Hematopoietic multipotent progenitor cell treated with erythropoietin and hydrocortisone succinate and interleukin-3 and kit ligand, for 15 days (in vitro differentiated cells): ENCODE data around the gene SMAD9.

Experiments used
- DNase-seq: peaks from one replicate; pipeline ENCODE4 v3.0.0-alpha.2; 2015; ENCODE audit warnings: low spot score

The SMAD9 gene

DNA sequence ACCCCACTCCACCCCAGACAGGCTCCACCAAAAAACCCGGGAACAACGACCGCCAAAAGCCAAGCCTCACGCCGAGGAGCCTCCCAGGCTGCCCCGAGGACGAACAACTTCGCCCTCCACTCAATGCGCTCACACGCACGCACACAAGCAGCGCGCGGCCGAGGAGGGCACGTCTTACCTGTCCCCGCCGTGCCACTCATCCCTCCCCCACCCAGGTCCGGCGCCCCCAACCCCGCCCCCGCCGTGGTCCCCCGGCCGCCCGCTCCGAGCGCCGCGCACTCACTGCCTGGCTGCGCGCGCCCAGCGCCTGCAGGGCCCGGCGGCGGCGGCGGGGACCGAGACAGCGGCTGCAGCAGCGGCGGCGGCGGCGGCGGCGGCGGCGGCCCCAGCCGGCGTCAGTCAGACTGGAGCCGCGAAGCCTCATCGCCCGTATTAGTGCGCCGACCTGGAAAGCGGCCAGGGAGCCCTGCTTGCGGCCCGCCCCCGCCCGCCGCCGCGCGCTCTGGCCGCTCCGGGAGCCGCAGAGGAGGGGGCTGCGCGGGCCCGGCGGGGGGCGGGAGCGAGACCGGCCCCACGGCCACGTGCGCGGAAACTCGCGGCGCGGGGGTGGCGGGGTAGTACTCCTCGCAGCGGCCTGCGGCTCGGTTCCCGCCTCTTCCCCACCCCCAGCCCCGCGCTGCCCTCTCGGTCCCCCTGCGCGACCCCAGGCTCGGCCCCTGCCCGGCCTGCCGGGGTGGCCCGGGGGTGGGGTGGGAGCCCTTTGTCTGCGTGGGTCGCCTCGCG, at the start of gene SMAD9:
Gene SMAD9, minus strand, starts transcription at position 406 of the 783 bp plus-strand sequence. CDS start 40,549 bp downstream, outside the sequence.
- DNase-seq = no peak

DNA sequence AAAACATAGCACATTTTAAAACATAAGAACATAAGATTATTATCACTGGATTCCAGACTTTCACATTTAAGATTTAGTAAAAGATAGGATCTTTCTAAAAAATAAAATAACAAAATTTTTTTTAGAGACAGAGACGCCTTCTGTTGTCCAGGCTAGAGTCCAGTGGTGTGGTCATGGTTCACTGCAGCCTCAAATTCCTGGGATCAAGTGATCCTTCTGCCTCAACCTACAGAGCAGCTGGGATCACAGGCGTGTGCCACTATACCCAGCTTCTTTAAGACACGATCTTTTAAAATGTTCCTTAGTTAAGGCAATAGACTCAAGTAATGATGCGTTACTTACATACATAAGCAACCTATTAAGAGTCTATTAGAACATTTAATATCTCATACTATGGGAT, 46.4 kb upstream of the SMAD9 start:
- no peak for DNase-seq

DNA sequence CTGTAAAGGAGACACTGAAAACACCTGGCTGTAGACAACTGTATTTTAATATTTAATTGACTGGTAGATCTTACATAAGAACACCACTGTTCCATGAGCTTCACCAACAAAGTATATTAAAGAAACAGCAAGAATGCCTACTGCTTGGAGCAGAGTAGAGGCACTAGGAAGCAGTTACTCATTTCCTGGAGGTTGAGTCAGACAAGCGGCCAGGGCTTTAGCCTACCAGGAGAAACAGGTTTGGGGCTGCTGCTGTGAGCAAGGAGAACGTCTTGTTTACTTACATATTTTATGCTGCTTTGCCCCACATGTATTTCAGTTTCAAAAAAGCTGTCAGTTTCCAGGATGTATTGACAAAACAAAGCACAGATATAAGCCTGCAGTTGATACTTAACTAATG, 45.7 kb upstream of the SMAD9 start:
- no peak for DNase-seq

DNA sequence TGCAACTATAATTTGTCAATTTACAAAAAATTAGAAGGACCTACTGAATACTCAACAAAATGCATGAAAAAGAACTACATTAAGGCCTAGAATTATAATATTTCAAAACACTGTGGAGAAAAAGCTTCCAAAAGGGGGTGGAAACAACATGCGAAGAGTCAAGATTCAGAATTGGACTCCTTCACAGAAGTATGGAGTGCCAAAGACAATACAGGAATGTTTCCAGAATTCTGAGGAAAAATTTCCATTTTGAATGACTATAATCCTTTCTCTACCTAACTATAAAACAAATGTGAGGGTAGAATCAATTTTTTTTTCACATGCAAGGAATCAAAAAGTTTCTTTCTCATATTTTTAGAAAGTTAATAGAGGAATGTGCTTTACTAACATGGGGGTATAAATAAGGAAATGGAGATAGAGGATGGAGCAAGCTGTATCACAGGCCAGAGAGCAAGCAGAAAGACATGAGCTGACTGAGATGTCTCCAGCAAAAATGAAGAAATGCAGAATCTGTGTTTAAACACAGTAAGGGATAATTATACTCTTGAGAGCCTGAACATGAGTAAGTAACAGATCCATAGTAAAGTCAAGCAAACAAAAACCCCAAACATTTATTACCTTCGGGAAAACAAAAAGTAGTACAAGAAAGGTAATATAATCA, 39.5 kb upstream of the SMAD9 start:
- no peak for DNase-seq

DNA sequence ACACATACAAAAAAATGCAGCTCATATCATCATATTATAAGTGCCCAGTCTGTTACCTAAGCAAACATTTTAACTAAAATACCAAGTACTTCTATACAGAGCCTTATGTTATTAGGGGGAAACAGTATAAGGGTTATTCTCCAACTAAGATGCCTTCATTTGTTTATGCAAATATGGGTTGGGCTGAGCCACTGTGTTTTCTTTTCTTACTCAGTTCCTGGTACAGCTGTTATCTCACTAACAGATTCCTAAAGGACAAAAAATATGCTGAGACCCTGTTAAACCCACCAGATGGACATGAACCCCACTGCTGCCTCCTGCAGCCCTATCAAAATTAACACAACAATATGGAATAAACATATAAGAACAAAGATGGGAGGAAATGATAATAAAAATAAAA, 34.5 kb upstream of the SMAD9 start:
- DNase-seq = no peak

DNA sequence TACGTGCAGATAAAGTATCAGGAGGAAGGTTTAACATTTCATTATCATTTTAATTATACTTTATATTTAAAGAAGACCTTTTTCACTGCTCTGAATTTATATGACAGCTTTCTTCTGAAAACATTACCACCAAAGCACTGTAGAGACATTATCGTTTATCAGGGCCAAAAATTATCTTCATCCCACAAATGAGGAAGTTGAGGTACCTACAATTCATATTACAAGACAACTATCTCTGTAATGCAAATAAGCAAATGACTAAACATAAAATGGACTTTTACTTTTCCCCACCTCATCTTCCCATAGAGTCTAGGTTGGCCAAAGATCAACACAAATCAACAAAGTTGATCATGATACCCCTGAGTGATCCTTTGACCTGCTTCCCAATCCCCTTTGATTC, 30.9 kb upstream of the SMAD9 start:
- DNase-seq = no peak

DNA sequence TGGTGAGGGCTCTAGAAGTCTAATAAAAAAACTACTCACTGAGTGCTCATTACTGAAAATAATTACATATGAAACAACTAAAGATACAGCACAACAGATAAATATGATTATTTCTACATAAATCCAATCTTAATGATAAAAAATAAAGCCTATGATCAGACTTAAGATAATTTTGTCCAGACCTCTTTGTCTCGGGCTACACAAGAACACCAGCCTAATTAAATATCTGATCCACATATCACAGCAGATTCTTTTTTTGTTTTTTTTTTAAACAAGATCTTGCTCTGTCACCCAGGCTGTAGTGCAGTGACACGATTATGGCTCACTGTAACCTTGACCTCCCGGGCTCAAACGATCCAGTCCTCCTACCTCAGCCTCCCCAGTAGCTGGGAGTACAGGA, 30.3 kb upstream of the SMAD9 start:
- DNase-seq = no peak

DNA sequence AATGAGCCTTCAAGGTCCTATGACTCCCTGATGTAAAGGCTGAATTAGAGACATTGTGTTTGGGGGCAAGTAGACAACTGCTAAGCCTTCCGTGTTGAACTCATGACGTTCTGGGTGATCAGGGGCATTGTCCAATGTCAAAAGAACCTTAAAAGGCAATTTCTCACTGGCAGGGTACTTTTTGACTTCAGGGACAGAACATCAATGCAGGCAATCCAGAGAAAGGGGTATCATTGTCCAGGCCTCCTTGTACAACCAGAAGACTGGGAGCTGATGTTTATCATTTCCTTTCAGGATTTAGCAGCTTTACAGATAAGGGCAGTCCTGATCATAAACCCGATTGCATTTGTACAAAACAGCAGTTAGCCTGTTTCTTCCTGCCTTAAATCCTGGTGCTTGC, 25.0 kb upstream of the SMAD9 start:
- DNase-seq = no peak

DNA sequence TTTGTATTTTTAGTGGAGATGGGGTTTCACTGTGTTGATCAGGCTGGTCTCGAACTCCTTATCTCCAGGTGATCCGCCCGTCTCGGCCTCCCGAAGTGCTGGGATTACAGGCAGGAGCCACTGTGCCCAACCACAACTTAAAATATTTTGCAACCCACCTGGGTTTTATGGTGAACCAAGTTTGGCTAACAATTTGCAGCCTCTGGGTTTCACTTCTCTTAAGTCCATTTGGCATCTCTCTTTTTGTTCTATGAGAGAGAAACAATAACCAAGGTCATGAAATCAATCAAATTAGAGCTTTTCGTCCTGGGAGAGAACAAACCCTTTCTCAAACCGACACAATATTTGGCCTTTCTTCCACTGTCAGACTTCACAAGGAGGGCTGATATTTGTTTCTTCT, 5.6 kb upstream of the SMAD9 start:
- no peak for DNase-seq

DNA sequence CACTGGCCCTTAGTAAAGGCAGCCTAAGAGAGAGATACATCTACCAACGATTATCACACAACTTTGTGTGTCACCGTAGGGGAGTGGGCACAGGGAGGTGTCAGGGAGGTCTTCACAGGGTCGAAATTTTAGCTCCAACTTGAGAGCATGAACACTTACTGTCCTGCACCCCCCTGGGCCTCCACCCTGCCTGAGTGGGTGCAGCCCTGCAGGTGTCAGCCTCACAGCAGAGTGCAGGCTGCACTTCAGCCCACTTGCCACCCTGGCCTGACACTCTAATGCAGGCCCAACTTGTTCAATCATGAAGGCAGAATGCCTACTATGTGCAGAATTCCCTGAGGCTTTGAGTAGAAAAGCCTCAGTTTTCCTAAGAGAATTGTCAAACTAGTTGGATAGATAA, 4.0 kb upstream of the SMAD9 start:
- DNase-seq = no peak

DNA sequence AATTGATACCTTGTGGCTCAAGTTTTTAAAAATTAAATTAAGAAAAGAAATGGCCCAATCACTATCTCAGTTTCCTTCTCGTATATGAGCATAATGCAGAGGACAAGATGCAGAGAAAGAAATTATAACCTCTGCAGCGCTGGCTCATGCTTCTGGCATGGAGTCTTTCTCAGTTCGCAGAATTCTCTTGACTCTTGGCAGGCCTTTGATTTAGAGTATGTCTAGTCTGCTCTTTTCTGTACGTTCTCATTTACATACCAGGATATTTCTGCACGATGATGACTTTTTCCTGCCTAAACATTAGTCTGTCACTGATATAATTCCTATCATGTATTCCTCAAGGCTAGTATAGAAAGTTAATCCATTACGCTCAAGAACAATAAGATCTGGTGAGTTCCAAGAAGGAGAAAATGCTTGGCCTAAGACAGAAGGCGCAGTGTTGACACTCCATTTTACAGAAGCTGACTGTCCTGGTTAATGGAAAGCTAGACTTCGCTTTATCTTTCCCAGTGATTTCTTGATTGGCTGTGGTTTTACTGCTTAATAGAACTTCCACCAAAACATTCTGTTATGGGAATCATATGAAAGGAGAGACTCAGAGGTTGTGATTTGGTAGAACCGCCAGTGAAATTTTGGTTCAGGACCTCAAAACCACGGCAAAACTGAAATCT, 1.7 kb upstream of the SMAD9 start:
- DNase-seq = no peak

DNA sequence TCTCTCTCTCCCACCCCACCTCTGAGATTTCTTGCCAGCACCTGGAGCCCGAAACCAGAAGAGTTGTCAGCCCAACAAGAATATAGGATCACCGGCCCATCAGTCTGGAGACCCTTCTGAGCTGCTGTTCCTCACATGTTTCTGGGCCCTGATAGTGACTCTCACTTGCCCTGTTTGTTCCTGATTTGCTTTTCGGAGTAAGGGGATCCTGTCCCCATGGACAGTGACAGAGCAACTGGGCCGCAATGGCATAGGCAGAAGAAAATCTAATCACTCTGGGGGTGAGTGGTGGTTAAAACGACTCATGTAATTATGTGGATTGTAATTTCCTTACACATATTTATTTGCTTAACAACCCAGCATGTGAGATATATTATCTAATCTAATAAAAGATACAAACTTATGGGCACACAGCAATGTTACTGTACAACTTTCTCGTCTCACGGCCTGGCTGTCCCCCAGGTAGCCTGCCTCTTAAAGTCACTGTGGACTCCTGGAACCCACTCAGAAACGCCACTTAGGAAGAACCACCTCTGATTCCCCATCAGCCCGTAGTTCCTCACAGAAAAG, 663 bp upstream of the SMAD9 start:
- no peak for DNase-seq

DNA sequence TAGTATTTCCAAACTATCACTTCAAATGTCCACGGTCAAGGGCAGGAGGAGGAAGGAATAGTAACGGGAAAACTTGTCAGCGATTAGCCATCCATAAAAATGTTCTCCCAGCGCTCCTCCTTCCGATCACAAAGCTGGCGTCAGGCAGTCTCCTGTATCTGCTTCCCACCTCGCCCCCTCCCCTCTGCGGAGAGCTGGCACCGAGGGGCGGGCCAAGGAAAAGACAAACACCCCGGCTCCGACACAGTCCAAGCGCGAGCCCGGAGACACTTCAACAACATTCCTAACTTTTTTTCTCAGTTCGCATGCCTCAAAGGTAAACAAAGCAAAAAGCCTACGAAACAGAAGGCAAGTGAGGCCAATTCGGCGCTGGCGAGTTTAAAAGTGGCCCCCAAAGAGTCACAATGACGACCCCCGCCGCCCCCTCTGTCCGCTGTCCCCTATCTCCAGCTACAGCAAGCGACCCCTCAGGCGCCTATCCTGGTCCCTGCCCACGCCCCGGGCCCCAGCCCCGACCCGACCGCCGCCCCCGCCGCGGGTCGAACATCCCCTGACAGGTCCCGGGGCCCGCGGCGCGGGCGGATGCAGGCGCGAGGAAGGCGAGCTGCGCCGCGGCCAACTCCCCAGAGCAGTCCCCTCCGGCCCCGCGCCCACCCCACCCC, 736 bp downstream of the SMAD9 start:
- DNase-seq = no peak

DNA sequence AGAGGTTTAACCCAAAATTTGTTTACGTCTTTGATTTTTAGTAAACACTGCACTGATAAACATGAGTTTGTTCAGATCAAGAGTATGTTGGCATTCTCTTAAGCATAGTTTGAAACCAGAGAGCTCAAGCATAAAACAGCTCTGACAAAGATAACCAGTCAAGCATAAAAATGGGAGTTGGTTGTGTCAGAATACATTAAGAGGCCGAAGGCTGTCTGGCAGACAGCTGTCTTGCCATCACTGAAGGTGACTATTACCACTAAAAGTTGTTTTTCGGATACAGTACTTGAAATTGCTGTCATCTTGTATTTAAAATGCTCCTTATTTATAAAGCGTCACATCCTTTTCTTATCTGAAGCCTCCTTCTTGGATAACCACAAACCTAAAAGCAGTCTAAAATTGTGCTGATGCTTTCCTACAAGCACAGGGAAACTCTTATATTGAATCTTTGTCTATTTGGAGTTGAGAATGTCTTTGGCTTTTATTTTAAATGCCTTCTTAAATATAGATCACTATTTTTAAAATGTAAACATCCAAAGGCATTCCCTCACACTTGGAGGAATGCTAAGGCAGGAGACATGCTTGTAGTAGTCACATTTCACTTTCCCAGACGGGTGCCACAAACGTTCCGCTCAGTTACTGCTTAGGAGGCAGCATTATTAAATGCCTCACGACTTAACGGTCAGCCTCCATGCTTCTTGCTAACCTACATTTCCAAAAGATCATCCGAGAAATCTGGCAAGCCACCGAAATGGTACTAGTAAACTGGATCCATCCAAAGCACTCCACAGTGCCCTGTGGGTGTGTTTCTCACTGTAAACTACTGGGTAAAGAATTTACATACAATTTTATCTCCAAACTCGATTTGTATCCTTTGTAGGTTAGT, 1.5 kb downstream of the SMAD9 start:
- DNase-seq = no peak

DNA sequence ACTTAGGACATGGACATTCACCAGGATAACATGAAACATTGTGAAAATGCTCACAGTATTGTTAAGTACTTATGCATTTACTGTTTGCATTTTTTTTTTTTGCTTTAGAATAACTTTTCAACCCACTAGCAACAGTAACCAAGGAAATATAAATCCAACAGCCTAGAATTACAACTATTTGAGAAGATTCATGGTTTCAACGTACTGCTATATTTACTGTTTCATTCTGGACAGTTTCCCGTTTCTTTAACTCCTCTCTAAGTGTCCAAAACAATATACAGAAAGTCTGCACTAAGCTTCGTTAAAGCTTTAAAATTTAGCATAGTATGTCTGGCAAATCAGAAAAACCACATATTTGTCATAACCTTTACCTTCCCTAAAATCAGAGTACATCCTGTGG, 2.7 kb downstream of the SMAD9 start:
- DNase-seq = no peak

DNA sequence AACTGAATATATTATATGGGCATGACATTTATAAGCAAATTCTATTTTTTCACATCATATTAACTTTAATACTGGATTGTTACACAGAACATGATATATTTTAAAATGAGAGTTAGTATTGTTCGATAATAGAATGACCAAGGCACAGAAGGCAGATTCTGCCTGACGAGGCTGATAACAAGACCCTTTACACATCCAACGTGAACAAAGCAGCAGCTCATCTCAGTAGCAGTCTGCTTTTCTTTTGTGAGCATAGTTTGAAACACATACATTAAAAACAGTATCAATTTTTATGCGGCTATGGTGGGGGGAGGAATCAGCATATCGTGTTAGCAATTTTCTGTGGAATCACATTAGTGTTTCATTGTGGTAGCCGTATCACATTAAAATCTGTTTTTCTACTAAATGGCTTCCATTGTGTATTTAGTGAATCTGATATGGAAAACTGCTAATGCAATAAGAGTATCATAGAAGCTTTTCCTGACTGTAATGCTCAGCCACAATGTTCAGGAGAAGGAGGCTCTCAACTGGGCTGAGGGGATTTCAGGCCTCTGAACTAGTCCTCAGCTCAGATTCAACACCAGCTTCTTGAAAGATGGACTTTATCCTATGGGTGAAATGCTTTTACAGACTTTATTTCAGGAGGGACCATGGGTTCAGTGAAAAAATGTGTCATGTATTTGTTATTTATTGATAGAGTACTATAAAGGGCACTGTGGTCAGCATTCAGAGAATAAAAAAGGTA, 4.0 kb downstream of the SMAD9 start:
- DNase-seq = no peak

DNA sequence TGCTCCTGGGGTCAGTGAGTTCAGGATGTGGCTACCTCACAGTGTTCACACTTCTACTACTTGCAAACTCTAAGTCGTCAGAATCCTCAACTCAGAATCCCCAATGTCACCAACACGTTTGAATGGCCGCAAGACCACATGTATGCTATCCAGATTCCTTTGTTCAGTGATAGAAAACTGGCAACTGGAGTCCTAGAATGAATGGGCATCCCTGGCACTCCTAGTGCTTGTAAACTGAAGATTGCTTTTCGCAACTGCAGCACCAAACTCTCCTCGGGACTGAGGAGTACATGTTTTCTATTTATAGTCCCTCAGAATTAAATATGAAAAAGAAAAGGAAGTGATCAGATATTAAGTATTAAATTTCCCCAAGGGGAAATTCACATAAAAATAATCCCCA, 4.9 kb downstream of the SMAD9 start:
- DNase-seq = no peak

DNA sequence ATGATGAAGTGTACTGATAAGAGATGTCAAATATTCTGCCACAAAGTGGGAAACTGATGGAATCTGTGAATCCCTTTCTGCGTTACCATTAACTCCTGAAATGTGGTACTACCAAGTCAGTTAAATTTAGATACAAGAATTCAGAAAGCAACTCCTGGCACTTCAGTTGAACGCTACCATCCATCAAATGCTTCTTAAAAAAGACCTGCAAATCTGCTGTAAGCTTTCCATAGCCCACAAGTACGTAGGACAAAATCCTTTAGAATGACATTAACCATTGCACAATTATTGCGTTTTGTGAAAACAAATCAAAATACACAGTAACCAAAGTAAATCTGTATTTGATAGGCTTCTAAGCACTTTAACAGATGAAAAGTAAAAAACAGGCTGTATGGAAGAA, 5.4 kb downstream of the SMAD9 start:
- DNase-seq = no peak

DNA sequence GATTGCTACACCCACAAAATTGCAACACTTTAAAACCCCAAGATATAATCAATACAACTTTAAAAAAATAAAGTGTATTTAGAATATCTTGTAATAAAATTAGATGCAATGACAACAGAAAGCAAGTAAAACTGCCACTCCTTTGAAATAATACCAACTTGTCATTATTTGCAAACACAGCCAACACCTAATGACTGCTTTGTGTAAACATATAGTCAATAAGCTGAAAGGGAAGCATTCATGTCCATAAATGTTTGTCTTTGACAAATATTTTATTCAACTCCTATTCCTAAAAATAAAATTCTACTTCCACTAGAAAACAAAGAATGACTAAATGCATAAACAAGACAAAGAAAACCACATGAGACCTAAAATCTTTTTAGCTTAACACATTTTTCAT, 6.6 kb downstream of the SMAD9 start:
- DNase-seq = no peak

DNA sequence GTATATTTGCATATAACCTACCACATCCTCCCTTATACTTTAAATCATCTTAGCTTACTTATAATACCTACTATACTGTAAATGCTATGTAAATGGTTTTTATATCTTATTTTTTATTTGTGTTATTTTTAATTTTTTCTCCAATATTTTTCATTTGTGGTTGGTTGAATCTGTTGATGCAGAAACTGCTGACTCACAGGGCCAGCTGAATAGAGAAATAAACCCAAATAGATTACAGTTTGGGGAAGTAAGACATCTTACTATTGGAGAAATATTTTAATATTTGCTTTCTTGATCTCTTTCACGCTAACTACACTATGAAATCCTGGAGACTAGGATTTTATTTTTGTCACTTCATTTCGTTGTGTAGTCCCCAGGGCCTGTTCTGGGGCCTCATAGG, 7.1 kb downstream of the SMAD9 start:
- DNase-seq = no peak

DNA sequence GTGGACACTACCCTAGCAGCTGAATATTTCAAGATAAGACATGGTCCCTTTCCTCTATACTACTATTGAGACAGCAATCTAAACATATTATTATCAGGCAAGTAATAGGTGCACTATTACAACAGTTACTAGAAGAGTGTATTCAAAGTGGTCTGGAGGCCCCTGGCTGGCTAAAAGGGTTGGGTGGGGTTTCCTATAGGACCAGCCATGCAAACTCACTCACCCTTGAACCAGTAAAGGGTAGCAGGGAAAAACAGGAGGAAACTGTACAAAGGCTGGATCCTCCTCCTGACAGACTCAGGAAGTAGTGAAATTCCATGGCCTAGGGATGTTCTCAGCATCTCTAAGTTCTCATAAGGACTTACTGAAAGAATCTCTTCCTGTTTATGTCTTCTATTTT, 7.7 kb downstream of the SMAD9 start:
- no peak for DNase-seq
